Thyroid gland (tissue), 4 donors: ENCODE data around the gene PLCB3. TPM values are rescaled to one million over a fixed set of nuclear protein-coding genes. Genes with fewer than 3 reads are reported as not detected.
A peak's percentile ranks its signal among the peaks of the same experiment; 100 is the strongest.

Experiments used
- DNase-seq, 2 donors: peaks; one replicate each; pipeline ENCODE4 v3.0.0-alpha.2; 2019
- H3K27ac ChIP-seq, 3 donors: fragments of 200-600 bp; sonication (generic); 1 replicate in 2 of 3; 2 replicates in 1 of 3; pipeline ENCODE4 v1.5.1; 2016 to 2019; ENCODE audit warnings: mild to moderate bottlenecking in 1 of 3, moderate library complexity in 1 of 3
- H3K27me3 ChIP-seq: fragments of 200-600 bp; sonication (generic); one replicate; pipeline ENCODE4 v1.5.1; 2019
- H3K36me3 ChIP-seq, 2 donors: fragments of 200-600 bp; sonication (generic); one replicate each; pipeline ENCODE4 v1.5.1; 2016 to 2019
- H3K4me1 ChIP-seq, 2 donors: fragments of 200-600 bp; sonication (generic); one replicate each; pipeline ENCODE4 v1.5.1; 2017 to 2019
- H3K4me3 ChIP-seq, 3 donors: fragments of 200-600 bp; sonication (generic); replicated peaks in 1 of 3; 1 replicate in 2 of 3; 2 replicates in 1 of 3; pipeline ENCODE4 v1.5.1; 2016; ENCODE audit warnings: mild to moderate bottlenecking in 1 of 3
- H3K9me3 ChIP-seq: fragments of 200-600 bp; sonication (generic); one replicate; pipeline ENCODE4 v1.5.1; 2017
- POLR2A ChIP-seq, 2 donors: fragments of 450-650 bp; IDR thresholded peaks; one replicate each; pipeline ENCODE4 v1.6.1; 2017; ENCODE audit warnings: antibody characterized with exemption in 2 of 2, mild to moderate bottlenecking in 2 of 2, moderate library complexity in 1 of 2
- WGBS, 2 donors: methylation state at CpG; one replicate each; pipeline ENCODE4 v1.1.5; 2017; 5-methylcytosine and 5-hydroxymethylcytosine counted together
- intact Hi-C: fragments of 100-400 bp; cut with DNase I; formaldehyde crosslinking; loops from one replicate; pipeline ENCODE4 v1.15.1; 2023
- total RNA-seq, 4 donors: library from RNA; depleted of rRNA; stranded (reverse); fragments of >200 nt; gene quantifications; one replicate each; pipeline ENCODE4 v1.2.3, GENCODE V29; 2016
- TF ChIP-seq, protein P1 (sequence below), 6 experiments: fragments of 200-600 bp in 3 of 6; fragments of 450-650 bp in 3 of 6; sonication (generic) in 3 of 6; IDR thresholded peaks; one replicate each; pipeline ENCODE4 v1.5.1; 2016 to 2019; ENCODE audit warnings: antibody characterized with exemption in 6 of 6, mild to moderate bottlenecking in 2 of 6, inconsistent platforms in 1 of 6, moderate library complexity in 1 of 6

Gene PLCB3
- total RNA-seq = 10 to 100 TPM; 18.8 to 39.2 (median 23.5) TPM

DNA sequence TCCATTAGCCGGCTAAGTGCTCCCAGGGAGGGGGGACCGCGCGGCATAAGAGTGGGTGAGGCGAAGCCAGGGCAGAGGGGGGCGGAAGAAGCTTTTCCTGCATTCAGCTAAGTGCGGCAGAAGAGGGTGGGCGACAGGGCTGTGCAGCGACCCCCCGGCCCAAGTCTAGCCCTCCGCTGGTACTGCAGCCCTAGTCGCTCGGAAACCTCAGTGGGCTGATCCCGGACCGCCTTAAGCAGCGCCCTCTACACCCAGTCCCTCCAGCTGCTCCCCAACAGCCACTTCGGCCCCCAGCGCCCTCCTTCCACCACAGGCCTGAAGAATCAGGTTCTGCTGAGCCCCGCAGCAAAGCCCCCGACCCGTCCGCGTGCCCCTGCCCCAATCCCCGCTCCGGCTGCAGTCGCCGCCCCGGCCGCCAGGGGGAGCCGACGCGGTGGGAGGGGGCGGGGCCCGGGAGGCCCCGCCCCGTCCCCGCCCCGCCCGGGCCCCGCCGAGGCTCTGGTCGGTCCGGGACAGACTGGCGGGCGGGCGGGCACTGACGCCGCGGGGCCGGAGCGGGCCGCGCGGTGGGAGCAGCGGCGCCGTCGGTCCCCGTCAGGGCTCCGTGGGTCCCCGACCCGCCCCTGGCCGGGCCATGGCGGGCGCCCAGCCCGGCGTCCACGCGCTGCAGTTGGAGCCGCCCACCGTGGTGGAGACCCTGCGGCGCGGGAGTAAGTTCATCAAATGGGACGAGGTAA lies at the start of gene PLCB3:
Gene PLCB3 (plus strand): TSS at position 515 of the 737 bp plus-strand sequence. CDS start 120 bp downstream, at position 635.
- Histone ChIP-seq H3K27ac (peak within 1 kb of the TSS in 2 of 3 donors; percentile 36), H3K27me3 (no peaks in the 10 kb centered on the region), H3K36me3 (peaks cover 0 to 3% of the 10 kb centered on the region in 2 donors), H3K9me3 (no peaks in the 10 kb centered on the region), H3K4me3 (peak within 1 kb of the TSS; percentile 31 to 83 (median 68)), H3K4me1 (peaks cover 25 to 30% of the 10 kb centered on the region in 2 donors)
- intact Hi-C loops = no loop called here
- WGBS, 2 donors = 1% methylated on average over 16 of the region's 75 CpGs; no CpG with 5 or more reads in 1 of the 2 donors
- TF ChIP-seq POLR2A (IDR thresholded peaks at IDR 0.05) = peak in 1 of 2 donors; percentile 81
- TF ChIP-seq, protein P1, sequence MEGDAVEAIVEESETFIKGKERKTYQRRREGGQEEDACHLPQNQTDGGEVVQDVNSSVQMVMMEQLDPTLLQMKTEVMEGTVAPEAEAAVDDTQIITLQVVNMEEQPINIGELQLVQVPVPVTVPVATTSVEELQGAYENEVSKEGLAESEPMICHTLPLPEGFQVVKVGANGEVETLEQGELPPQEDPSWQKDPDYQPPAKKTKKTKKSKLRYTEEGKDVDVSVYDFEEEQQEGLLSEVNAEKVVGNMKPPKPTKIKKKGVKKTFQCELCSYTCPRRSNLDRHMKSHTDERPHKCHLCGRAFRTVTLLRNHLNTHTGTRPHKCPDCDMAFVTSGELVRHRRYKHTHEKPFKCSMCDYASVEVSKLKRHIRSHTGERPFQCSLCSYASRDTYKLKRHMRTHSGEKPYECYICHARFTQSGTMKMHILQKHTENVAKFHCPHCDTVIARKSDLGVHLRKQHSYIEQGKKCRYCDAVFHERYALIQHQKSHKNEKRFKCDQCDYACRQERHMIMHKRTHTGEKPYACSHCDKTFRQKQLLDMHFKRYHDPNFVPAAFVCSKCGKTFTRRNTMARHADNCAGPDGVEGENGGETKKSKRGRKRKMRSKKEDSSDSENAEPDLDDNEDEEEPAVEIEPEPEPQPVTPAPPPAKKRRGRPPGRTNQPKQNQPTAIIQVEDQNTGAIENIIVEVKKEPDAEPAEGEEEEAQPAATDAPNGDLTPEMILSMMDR (IDR thresholded peaks at IDR 0.05) = peak; percentile 47 to 99 (median 78)
- DNase-seq = peak; percentile 56 to 57

DNA sequence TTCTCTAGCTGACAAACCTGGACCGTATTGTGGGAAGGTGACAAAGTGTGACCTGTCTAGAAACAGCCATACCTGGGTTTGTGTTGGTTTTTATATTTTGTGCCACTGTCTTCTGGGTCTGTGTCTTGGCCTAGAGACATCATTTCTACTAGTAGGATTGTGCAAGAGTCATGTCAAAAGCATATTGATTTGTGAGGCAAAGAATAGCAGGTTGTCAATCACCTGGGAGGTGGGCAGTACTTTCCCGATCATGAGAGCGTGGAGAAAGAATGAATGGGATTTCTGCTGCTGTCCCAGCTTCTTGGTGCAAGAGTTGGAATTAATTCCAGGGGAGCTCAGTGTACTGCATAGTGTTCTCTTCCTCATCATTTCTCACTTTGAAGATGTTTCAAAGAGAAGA lies 49.8 kb upstream of the PLCB3 start:
- no peak for TF ChIP-seq POLR2A (IDR thresholded peaks at IDR 0.05)
- TF ChIP-seq, protein P1 (IDR thresholded peaks at IDR 0.05) = no peak
- 90 to 94% methylated on average over 3 of the region's 3 CpGs for WGBS, 2 donors
- Histone ChIP-seq H3K27ac (no peak overlapping the region), H3K4me3 (no peak overlapping the region), H3K27me3 (no peaks in the 10 kb centered on the region), H3K36me3 (peaks cover 61 to 68% of the 10 kb centered on the region in 2 donors), H3K9me3 (no peaks in the 10 kb centered on the region), H3K4me1 (peaks cover 9 to 13% of the 10 kb centered on the region in 2 donors)
- intact Hi-C loops = no loop called here
- no peak for DNase-seq

DNA sequence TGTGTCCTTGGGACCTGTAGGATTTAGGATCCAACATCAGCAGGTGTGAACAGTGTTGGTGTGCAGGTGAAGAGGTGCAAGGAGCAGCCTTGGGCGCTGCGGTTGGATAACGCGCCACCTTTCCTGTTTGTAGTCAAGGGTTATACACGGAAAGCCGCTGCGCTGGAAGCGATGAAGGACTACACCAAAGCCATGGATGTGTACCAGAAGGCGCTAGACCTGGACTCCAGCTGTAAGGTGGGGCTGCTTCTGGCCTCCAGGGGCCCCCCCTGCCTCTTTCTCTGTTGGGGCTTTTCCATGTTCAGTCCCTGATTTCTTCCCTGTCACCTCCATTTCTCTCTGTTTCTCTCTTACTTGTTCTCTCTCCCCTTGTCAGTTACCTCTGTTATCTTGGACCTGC lies 48.3 kb upstream of the PLCB3 start:
- 97 to 99% methylated on average over 9 of the region's 9 CpGs for WGBS, 2 donors
- H3K27ac ChIP-seq = no peak overlapping the region
- no peak for TF ChIP-seq POLR2A (IDR thresholded peaks at IDR 0.05)
- TF ChIP-seq, protein P1 (IDR thresholded peaks at IDR 0.05) = no peak
- intact Hi-C loops = no loop called here
- DNase-seq = no peak
- peaks cover 9 to 20% of the 10 kb centered on the region in 2 donors for H3K4me1 ChIP-seq
- peaks cover 47 to 53% of the 10 kb centered on the region in 2 donors for H3K36me3 ChIP-seq
- H3K27me3 ChIP-seq = no peaks in the 10 kb centered on the region
- H3K4me3 ChIP-seq = no peak overlapping the region
- no peaks in the 10 kb centered on the region for H3K9me3 ChIP-seq

DNA sequence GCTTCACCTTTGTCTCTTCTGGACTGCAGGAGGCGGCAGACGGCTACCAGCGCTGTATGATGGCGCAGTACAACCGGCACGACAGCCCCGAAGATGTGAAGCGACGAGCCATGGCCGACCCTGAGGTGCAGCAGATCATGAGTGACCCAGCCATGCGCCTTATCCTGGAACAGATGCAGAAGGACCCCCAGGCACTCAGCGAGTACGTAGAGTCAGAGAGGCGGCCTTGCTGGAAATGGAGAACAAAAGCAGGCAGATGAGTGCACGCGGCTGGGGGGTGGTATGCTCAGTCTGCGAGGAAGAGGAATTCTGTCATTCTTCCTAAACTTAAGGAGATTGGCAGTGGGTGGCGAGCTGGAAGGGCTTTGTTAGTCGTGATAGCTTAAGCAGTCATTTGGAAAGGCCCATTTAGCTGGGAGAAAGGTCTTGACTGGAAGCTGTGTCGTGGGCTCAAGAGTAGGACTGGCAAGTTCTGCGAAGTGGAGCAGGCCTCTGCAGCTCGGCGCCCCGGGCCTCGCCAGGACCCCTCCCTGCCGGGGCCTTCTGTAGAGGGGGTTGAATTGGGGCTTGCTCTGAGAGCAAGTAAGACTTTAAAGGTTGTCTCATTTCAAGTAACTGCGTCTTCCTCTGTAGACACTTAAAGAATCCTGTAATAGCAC lies 47.8 kb upstream of the PLCB3 start:
- intact Hi-C loops = no loop called here
- TF ChIP-seq, protein P1 (IDR thresholded peaks at IDR 0.05) = no peak
- TF ChIP-seq POLR2A (IDR thresholded peaks at IDR 0.05) = no peak
- H3K36me3 ChIP-seq = peaks cover 41 to 48% of the 10 kb centered on the region in 2 donors
- no peaks in the 10 kb centered on the region for H3K27me3 ChIP-seq
- H3K4me3 ChIP-seq = no peak overlapping the region
- H3K27ac ChIP-seq = no peak overlapping the region
- H3K4me1 ChIP-seq = peaks cover 9 to 25% of the 10 kb centered on the region in 2 donors
- WGBS, 2 donors = 88% methylated on average over 27 of the region's 27 CpGs
- no peak for DNase-seq
- no peaks in the 10 kb centered on the region for H3K9me3 ChIP-seq

GRCh38 chr11:64204080-64204440 lies 47.3 kb upstream of the PLCB3 start:
- TF ChIP-seq POLR2A (IDR thresholded peaks at IDR 0.05) = no peak
- TF ChIP-seq, protein P1 (IDR thresholded peaks at IDR 0.05) = no peak
- no peaks in the 10 kb centered on the region for H3K27me3 ChIP-seq
- 78 to 84% methylated on average over 16 of the region's 16 CpGs for WGBS, 2 donors
- DNase-seq = no peak
- H3K9me3 ChIP-seq = no peaks in the 10 kb centered on the region
- intact Hi-C loops = no loop called here
- H3K27ac ChIP-seq = no peak overlapping the region
- H3K4me3 ChIP-seq = no peak overlapping the region
- H3K36me3 ChIP-seq = peaks cover 36 to 43% of the 10 kb centered on the region in 2 donors
- H3K4me1 ChIP-seq = peaks cover 9 to 26% of the 10 kb centered on the region in 2 donors
